Measurements from ENCODE around the gene DYRK1B. TPM values are rescaled to one million over a fixed set of nuclear protein-coding genes. Genes with fewer than 3 reads are reported as not detected.

The DYRK1B gene
- polyA plus RNA-seq, 1 of the 3 experiments (the other 2 are of a cell fraction) = 17.2 TPM

- Histone ChIP-seq H3K36me3 (replicated peaks in 1 of 2; ENCODE audit: control insufficient read depth in 1 of 2, insufficient read depth in 2 of 2, low read length in 1 of 2) (peaks cover 0 to 4% of the 10 kb centered on the region in 2 experiments), H3K79me2 (ENCODE audit: insufficient read depth) (peaks cover 3% of the 10 kb centered on the region; the same call in 1 of the 2 replicates), H3K4me2 (no peak overlapping the region), H3F3A (replicated peaks; ENCODE audit: insufficient read depth) (no peaks in the 10 kb centered on the region), H3K9me3 (no peaks in the 10 kb centered on the region), H3K27me3 (ENCODE audit: insufficient read depth) (no peaks in the 10 kb centered on the region), H2AFZ (ENCODE audit: low read depth) (no peak overlapping the region), H3K9ac (no peak overlapping the region), H3K4me3 (ENCODE audit: low read depth in 2 of 2, low read length in 1 of 2) (no peak overlapping the region), H4K20me1 (ENCODE audit: insufficient read depth) (no peaks in the 10 kb centered on the region), H3K4me1 (ENCODE audit: control insufficient read depth in 1 of 2, insufficient read depth in 2 of 2, low read depth in 1 of 2, low read length in 1 of 2) (peaks cover 0 to 4% of the 10 kb centered on the region in 2 experiments; a peak in 1 of 4 replicates), H3K27ac (ENCODE audit: low read depth in 2 of 2, low read length in 1 of 2) (no peak overlapping the region), H3K9me2 (no peaks in the 10 kb centered on the region)
- POLR2A ChIA-PET = no interaction called here
- 89% methylated on average over 4 of the region's 4 CpGs for WGBS (ENCODE audit: low lambda C conversion rate)
- CTCF ChIA-PET = interaction anchor here (1.6 to 2.5 kb wide), 3 partner anchors 13 to 26 kb away, joined by 3 to 10 read pairs (median 7); no protein-coding TSS in a partner anchor
- TF ChIP-seq IRF3 (IDR thresholded peaks at IDR 0.05; ENCODE audit: low read depth, low read length) (no peak), RAD21 (IDR thresholded peaks at IDR 0.05; ENCODE audit: low read length) (no peak), POLR2AphosphoS5 (IDR thresholded peaks at IDR 0.05; ENCODE audit: low read depth, low read length) (no peak), REST (IDR thresholded peaks at IDR 0.05; ENCODE audit: low read depth, low read length) (no peak), TAF1 (IDR thresholded peaks at IDR 0.05; ENCODE audit: borderline replicate concordance, low read depth, low read length) (no peak), PBX3 (IDR thresholded peaks at IDR 0.05) (no peak), YY1 (IDR thresholded peaks at IDR 0.05; ENCODE audit: low read depth) (no peak), FOXJ3 (CRISPR knock-in tag; IDR thresholded peaks at IDR 0.05) (no peak), GATA2 (CRISPR knock-in tag; IDR thresholded peaks at IDR 0.05) (no peak), SIN3A (IDR thresholded peaks at IDR 0.05; ENCODE audit: borderline replicate concordance, low read depth, low read length) (no peak), JUND (IDR thresholded peaks at IDR 0.05) (no peak), RCOR1 (IDR thresholded peaks at IDR 0.05; ENCODE audit: low read length) (no peak), USF1 (IDR thresholded peaks at IDR 0.05; ENCODE audit: borderline replicate concordance, low read depth) (no peak), RFX5 (IDR thresholded peaks at IDR 0.05; ENCODE audit: low read length) (no peak), RXRA (IDR thresholded peaks at IDR 0.05; ENCODE audit: borderline replicate concordance, low read depth) (no peak), SMC3 (IDR thresholded peaks at IDR 0.05; ENCODE audit: low read depth, low read length) (no peak), USF2 (IDR thresholded peaks at IDR 0.05; ENCODE audit: borderline replicate concordance, low read depth, low read length) (no peak), ELF1 (IDR thresholded peaks at IDR 0.05) (no peak), ZBTB33 (IDR thresholded peaks at IDR 0.05; ENCODE audit: borderline replicate concordance, low read depth) (no peak)
- no peak for DNase-seq
Measured at GRCh38 chr19:39818626-39819097, 15.3 kb downstream of the DYRK1B start.

All from SK-N-SH (cell line).